GM19023 (cell line): ENCODE data around the gene GALNT9.

Experiments
- ATAC-seq: cut with Tn5 transposase; IDR thresholded peaks from one replicate; pipeline ENCODE4 v1.9.1; 2021; ENCODE audit warnings: mild to moderate bottlenecking, moderate library complexity; ENCODE audit not compliant: unreplicated experiment

The GALNT9 gene

DNA sequence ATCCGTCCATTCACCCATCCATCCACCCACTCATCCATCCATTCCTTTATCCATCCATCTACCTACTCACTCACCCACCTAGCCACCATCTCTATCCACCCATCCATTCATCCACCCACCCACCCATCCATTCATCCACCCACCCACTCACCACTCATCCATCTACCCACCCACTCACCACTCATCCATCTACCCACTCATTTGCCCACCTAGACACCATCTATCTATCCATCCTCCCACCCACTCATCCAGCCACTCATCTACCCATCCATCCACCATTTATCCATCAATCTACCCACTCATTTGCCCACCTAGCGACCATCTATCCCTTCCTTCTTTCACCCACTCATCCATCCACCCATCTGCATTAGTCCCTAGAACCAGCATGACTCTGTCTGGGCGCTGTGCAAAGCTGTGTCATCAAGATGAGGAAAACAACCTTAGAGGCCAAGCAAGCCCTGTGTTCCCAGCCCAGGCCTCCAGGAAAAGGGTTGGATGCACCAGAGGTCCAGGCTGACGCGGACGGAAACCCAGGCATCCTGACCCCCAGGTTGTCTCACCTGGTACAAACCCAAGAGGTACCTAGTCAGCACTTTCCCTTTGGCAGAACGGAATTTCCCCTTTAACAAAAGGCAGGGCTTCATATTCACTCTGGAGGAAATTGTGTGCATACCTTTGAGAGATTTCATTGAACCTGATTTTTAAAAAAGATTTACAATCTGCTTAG is 111.4 kb downstream of the GALNT9 start:
- ATAC-seq, result no peak

DNA sequence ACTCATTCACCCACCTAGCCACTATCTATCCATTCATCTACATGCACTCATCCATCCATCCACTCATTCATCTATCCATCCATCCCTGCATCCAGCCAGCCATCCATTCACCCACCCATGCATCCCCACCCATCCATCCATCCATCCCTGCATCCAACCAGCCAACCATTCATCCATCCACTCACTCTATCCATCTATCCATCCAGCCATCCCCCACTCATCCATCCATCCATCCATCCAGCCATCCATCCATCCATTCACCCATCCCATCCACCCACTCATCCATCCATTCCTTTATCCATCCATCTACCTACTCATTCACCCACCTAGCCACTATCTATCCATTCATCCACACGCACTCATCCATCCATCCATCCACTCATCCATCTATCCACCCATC is 112.0 kb downstream of the GALNT9 start:
- ATAC-seq, result no peak

DNA sequence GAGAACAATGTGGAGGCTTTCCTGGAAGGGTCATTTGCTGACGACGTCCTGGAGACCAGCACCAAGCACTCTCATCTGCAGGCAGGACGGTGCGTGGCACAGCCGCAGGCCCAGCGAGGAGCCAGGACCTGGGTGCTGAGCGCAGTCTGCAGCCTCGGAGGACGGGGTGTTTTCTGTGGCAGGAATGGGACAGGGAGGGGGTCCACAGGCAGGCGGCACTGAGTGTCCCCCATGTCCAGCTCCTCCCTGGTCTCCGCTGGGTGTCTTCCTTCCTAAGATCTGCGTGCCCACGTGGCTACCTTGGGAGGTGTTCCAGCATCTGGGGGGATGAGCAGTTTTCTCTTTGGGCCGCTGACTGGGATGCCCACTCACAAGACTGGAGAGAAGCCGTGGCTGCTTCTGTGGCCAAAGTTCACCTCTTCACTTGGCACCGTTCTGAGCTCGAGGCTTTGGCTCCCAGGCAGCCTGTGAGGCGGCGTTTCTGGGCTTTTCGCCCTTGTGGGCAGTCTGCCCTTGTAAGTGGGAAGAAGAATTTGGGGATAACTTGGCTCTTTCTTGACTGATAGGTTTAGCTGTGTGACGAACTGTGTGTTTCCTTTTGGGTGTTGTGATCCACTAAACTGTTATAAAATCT is 112.9 kb downstream of the GALNT9 start:
- ATAC-seq, result no peak

DNA sequence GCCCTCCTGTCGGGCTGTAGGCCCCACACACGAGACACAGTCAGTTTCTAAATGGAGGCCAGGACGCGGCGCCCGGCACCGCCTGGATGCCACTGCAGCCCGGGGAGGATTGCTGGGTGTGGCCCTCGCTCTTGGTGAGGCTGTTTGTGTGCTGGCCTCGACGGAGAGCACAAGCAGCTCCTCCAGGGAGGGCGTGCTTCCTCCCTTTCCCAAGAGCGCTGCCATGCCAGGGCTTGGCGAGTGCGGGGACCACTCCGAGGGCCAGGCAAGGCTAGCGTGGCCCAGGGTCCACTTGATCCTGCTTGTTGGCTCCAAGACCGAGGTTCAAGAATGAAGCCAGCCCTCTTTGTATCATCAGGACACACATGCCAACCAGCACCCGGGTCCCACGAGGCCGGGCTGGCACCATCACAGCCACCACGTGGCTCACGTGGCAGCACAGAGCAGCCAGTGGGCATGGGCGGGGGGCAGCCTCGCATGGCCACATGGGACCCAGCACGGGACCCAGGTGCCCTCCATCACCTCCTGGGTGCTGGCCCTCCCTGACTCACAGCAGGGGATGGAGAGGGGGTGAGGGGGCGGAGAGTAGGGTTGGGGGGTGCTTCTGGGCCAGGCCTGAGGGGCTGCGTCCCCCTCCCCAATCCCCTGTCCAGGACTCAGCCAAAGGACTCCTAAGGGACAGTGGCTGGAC is 113.9 kb downstream of the GALNT9 start:
- ATAC-seq, result no peak

DNA sequence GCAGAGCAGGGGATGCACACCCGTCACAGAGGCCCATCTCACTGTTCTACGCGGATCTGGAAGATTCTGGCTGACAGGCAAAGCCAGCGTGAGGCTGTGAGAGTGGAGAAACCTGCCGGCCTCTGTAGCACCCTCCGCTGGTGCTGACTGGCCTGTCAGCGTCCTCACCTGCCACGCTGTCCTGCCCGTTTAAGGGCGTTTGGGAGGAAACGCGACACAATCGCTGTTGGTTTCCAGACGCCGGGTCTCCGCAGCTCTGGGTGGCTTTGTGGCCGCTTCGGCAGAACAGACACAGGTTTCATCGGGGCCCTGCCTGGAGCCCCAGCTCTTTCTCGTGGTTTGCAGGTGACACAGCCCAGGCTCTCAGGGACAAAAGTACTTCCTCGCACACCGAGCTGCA is 114.5 kb downstream of the GALNT9 start:
- ATAC-seq, result no peak

DNA sequence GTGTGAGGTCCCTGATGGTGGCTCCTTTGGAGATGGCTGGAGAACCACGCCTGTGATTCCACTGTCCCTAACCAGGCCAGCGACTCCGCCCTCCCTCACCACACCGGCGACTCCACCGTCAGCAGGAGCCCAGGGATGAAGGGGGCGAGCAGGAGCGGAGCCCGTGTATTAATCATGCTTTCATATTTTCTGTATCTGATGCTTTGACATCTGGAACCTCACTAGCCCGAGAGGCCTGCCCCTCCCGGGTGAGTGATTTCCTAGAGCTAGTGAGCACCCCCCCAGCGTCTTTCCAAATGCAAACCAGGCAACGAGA is 115.3 kb downstream of the GALNT9 start:
- ATAC-seq, result no peak

DNA sequence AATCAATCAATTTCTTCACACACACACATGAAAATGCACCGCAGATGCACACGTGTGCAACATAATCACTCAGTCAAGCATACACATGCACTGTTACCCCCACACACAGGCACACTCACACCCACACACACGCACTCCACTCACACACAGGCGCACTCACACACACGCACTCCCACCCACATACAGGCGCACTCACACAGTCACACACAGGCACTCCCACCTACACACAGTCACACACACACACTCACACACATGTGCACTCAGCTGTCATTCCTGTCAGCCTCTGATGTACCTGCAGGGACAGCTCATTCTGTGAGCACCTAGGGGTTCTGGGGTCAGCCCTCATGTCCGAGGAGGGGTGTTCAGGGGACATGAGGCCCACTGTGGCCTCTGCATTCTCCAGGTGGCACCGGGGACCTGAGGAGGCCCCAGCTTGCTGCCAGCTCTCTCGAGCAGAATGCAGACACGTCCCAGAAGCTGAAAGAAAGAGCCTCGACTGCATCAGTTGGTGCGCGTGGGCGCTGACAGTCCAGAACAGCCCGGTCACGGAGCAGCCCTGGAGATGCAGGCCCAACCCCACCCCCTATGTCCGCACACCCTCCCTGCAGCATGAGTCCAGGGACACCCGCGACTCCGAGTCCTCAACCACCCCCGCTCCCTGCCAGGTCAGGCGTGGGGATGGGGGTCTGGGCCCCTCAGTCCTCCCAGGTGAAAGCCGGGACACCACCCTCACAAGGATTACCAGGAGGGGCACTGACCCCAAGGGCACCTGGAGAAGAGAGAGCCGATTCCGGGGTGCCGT is 115.8 kb downstream of the GALNT9 start:
- no peak for ATAC-seq

DNA sequence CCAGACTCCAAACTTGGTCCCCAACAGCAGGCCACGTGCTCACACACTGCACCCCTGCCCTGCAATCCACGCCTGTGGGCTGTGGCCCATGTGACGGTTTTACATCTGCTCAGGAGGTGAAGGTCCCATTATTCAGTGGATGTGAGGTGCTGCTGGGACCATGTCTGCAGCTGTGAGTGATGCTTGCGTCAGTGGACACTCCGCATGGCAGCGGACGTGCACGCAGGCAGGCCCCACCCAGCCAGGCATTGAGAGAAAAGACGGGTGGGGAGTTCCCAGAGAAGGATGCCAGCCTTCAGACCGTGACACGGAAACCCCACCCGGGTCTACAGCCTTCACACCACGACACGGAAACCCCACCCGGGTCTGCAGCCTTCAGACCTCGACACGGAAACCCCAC is 117.6 kb downstream of the GALNT9 start:
- ATAC-seq, result no peak

DNA sequence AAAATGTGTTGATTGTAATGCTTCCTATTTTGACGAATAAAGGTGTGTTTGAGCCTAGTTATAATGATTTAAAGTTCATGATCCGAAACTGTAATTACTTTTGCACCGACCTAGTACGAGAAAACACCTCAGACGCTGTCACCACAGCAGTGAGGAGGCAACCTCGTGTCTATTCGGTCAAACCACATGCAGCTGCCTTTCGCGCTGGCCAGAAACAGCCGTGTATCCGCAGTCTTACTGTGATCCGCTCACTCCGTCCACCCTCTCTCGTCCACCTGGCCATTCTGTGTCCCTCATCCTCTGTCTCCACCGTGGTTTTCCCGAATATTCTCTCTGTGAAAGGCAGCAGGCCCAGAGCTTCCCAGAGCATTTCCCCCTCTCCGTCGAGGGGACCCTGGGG is 118.1 kb downstream of the GALNT9 start:
- no peak for ATAC-seq

DNA sequence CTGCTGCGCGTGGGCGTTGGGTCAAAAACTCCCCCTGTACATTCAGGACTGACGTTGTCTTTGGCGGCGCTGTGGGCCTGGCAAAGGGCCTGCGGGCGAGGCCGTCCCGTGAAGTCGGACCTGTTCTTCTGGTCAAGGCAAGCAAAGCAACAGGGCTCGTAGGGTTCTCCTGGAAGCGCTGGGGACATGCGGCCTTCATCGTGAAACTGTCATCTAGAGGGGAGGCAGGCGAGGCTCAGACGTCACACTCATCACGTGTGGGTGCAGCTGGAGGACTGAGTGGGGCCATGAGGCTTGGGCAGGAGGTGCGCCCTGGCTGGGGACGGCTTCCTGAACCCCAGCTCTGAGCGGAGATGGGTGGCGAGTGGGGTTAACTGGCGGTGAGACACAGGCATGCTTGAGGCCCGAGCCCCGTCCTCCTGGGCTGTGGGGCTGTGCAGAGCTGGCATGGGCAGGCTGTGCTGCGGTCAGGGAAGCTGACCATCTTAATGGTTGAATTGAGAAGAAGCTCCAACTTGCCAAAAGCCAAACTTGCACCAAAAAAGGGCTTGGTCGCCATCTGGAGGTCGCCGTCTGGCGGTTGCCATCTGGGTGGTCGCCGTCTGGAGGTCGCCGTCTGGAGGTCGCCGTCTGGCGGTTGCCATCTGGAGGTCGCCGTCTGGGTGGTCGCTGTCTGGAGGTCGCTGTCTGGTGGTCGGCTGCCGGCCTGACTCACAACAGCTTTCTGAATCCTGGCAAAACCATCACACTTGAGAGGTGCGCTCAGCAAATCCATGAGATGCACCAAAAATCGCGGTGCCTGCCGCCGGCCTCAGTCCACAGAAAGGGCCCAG is 119.0 kb downstream of the GALNT9 start:
- ATAC-seq, result no peak

DNA sequence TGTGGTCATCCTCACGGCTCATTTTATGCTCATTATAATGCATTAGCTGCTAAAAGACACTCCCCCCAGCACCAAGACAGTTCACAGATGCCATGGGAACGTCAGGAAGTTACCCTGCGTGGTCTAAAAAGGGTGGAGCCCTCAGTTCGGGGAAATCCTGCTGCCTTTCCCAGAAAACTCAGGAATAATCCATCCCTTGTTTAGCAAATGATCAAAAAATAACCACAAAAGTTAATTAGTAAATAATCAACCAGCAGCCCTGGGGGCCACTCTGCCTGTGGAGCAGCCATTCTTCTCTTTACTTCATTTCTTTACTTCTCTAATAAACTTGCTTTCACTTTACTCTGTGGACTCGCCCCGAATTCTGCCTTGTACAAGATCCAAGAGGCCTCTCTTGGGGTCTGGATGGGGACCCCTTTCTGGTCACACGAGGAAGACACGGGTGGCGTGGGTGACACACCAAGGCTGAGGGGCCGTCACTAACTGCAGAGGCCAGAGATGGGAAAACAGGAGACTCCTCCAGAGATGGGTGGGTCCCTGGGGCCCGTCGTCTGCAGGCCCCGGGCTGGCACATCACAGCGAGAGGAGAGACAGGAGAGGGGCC is 119.7 kb downstream of the GALNT9 start:
- no peak for ATAC-seq

DNA sequence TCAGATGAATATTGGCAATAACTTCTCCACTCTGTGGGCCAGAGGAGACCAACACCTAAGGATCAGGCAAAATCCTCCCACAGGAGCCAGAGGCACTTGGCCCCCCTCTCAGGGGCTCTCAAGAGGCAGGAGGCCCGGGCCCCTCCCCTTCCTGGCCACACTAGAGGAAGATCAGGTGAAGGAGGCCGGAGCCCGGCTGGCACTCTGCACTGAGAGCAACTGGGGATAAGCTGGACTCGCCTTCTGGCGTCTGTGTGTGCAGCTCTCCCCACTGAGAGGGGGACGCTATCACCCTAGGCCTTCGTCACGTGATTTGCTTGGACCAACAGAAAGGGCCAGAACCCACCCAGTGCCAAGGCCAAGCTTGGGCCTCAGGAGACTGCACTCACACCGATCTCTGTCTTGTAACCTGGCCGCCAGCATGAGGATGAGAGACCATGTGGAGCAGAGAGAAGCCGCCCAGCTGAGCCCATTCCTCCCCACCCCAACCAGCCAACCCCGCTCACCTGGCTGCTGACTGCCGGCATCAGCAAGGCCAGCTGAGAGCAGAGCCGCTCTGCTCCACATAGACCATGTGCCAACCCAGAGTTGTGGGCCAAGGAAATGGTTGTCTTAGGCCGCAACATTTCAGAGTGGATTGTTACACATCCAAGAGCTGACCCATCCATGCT is 121.1 kb downstream of the GALNT9 start:
- ATAC-seq, result no peak

DNA sequence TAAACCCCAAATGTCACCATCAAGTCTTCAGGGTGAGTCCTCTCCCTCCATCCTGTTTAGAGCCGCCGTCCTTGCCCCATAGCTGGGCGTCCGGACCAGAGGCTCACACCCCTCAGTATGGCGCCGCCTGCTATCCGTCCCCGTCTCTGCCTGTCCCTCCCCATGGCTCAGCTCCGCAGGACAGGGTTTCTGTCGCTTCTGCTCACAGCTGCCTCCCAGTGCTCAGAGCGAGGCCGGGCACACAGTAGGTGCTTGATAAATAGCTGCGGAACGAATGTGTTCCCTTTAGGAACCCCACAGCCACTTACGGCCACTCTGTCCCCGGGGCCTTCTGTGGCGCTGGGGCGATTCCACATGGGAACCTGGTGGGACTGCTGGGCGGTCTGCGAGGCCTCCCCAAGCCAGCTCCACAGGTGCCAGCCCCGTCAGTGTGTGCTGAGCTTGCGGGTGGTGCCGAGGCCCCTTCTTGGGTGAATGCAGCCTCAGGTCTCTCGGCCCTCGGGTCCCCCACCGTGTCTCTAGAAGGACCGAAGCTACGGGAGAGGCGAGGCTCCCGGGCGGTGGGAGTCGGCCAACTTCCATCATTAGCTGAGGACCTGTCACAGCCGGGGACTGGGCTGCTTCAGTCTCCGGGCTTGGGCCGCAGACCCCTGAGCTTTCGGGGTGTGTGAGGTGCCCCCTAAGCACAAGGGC is 122.2 kb downstream of the GALNT9 start:
- no peak for ATAC-seq

DNA sequence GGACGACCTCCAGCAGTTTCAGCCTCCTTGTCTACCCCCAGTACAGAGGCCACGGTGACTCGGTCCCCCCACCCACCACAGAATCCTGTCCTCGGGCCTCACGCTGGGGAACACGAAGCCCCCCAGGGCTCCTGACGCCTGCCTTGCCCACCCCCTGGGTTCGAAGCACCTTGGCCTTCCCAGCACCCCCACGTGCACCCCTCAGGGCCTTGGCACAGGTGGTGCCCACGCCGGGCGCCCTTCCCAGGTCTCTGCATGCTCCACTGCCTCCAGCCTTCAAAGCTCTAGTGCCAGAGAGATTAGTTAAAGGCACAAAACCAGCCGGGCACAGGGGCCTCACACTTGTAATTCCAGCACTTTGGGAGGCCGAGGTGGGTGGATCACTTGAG is 123.3 kb downstream of the GALNT9 start:
- ATAC-seq, result no peak

DNA sequence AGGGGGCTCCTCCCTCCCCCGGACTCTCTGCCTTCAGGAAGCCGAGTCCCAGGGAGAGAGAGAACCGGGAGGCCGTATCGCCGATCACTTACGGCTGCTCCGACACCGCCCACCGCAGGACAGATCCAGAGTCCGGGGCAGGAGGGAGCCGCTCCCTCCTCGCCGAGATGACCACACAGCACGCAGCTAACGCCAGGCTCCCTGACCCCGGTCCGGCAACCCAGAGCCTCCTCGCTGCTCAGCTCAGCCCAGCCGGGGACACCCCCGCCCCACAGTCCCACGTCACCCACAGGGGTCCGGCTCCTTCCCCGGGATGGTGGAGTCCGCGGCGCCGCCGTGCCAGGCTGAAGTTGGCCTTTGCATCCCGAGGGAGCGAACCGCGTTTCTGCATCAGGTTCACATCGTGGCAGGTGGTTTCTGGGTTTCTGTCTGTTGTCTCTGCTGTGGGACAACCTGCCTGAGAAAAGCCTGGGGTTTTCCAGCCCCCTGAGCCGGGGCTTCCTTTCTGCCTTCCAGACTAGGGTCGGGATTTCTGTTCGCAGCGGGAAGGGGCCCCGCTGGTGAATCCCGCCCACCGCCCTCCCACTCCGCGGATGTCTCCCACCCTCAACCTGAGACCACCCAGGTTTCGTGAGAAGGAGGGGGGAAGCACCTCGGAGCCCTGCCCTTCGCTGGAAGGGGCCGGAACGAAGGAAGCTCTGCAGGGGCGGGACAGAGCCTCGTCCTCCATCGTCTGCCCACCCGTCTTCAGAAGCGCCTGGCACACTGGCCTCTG is 123.9 kb downstream of the GALNT9 start:
- ATAC-seq, result no peak

DNA sequence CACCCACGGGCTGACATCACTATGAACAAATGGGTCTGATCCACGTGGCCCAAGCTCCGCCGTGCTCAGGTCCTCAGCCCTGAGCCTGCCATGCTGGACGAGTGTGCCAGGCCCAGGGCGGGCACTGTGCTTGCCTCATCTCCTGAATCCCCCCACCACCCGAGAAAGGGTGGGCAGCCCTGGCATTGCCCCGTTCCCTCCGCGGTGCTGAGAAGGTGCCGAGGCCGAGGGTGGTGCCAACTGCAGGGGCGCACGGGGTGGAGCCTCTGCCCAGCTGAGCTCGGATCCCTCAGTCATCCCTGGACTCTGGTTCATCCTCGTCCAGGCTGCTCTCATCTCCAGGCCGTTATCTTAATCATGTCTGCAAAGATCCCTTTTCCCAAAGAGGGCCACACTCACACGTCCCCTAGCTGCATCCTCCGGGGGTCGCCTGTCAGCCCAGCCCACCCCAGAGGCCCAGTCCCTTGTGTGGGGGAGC is 124.6 kb downstream of the GALNT9 start:
- no peak for ATAC-seq

DNA sequence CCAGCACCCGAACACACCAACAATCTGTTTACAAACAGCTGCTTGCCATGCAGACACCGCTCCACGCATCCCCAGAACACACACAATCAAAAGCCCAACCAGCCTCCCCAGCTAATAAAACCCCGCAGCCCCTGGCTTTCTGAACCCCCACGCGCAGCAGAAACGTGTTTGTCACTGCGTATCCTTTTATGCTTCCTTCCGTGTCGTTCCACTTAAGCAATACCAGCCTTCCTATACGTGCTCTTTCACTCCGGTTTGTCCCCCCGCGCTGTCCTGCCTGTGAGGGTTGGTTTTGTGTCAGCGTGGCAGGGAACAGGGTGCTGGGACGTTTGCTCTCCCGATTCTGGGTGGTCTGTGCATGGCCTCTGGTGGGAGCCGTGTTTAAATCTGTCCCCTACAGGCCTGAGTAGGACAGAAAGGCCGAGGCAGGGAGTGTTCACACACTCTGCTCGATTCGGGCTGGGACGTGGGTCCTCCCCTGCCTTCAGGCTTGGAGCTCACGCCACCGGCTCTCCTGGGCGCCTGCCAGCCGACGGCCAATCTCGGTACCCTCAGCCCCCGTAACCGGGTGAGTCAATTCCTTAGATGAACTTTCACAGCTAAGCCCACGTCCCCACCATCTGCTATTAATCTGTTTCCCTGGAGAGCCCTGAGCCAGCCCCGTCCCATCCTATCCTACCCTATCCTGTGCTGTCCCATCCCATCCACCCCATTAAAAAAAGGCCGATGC is 125.2 kb downstream of the GALNT9 start:
- ATAC-seq, result no peak
